Effector memory CD8-positive, alpha-beta T cell (primary cell): ENCODE data around the gene PCARE.
A peak's percentile ranks its signal among the peaks of the same experiment; 100 is the strongest.

Experiments
- ATAC-seq: fragments of 150-1000 bp; cut with Tn5 transposase; replicated peaks from 2 replicates; pipeline ENCODE4 v1.10.0; 2021; ENCODE audit warnings: mild to moderate bottlenecking, moderate library complexity
- DNase-seq, 3 experiments: peaks; one replicate each; pipeline ENCODE4 v3.0.0; 2021
- H3K27ac Mint-ChIP-seq, 2 donors: one replicate each; pipeline ENCODE4 v1.8.0; 2022; ENCODE audit warnings: mild to moderate bottlenecking in 2 of 2, mixed read lengths in 2 of 2, moderate library complexity in 2 of 2
- H3K27me3 Mint-ChIP-seq, 2 donors: one replicate each; pipeline ENCODE4 v1.8.0; 2022; ENCODE audit warnings: mixed read lengths in 2 of 2
- H3K36me3 Mint-ChIP-seq: one replicate; pipeline ENCODE4 v1.8.0; 2022; ENCODE audit warnings: mild to moderate bottlenecking, moderate library complexity, mixed read lengths; ENCODE audit not compliant: insufficient read depth
- H3K4me1 Mint-ChIP-seq, 2 donors: one replicate each; pipeline ENCODE4 v1.8.0; 2022; ENCODE audit warnings: low read depth in 2 of 2, mixed read lengths in 2 of 2
- H3K4me3 Mint-ChIP-seq, 2 donors: one replicate each; pipeline ENCODE4 v1.8.0; 2022; ENCODE audit warnings: mild to moderate bottlenecking in 2 of 2, mixed read lengths in 2 of 2, moderate library complexity in 2 of 2
- H3K9me3 Mint-ChIP-seq, 2 donors: one replicate each; pipeline ENCODE4 v1.8.0; 2022; ENCODE audit warnings: mixed read lengths in 2 of 2

PCARE gene

GRCh38 chr2:29064346-29064715 is 10.0 kb downstream of the PCARE start:
- Mint-ChIP-seq H3K4me1 (no peaks in the 10 kb centered on the region), H3K27ac (no peak overlapping the region)
- no peak for DNase-seq

GRCh38 chr2:29063646-29064345 is 10.5 kb downstream of the PCARE start:
- Mint-ChIP-seq H3K36me3 (no peaks in the 10 kb centered on the region), H3K4me1 (no peaks in the 10 kb centered on the region), H3K27ac (no peak overlapping the region), H3K4me3 (no peak overlapping the region), H3K27me3 (no peaks in the 10 kb centered on the region), H3K9me3 (no peaks in the 10 kb centered on the region)
- ATAC-seq (no peak), DNase-seq (no peak)

More at GRCh38 chr2:29064346-29064715, 10.0 kb downstream of the PCARE start:
- ATAC-seq, result no peak
- no peaks in the 10 kb centered on the region for H3K36me3 Mint-ChIP-seq
- no peaks in the 10 kb centered on the region for H3K9me3 Mint-ChIP-seq
- no peak overlapping the region for H3K4me3 Mint-ChIP-seq
- H3K27me3 Mint-ChIP-seq, result no peaks in the 10 kb centered on the region

GRCh38 chr2:29063056-29063455 is 11.3 kb downstream of the PCARE start:
- no peak overlapping the region for H3K27ac Mint-ChIP-seq
- ATAC-seq, result no peak
- no peaks in the 10 kb centered on the region for H3K4me1 Mint-ChIP-seq
- no peaks in the 10 kb centered on the region for H3K27me3 Mint-ChIP-seq
- DNase-seq, result no peak
- H3K36me3 Mint-ChIP-seq, result no peaks in the 10 kb centered on the region
- H3K4me3 Mint-ChIP-seq, result no peak overlapping the region
- no peaks in the 10 kb centered on the region for H3K9me3 Mint-ChIP-seq

- ATAC-seq (no peak), DNase-seq (no peak)
- Mint-ChIP-seq H3K27me3 (no peaks in the 10 kb centered on the region), H3K36me3 (no peaks in the 10 kb centered on the region), H3K9me3 (no peaks in the 10 kb centered on the region), H3K4me1 (no peaks in the 10 kb centered on the region), H3K4me3 (no peak overlapping the region), H3K27ac (no peak overlapping the region)
These were observed 12.0 kb downstream of the PCARE start for GRCh38 chr2:29062371-29062770.

GRCh38 chr2:29061616-29062015 is 12.7 kb downstream of the PCARE start:
- Mint-ChIP-seq H3K27me3 (no peaks in the 10 kb centered on the region), H3K9me3 (no peaks in the 10 kb centered on the region), H3K36me3 (no peaks in the 10 kb centered on the region), H3K27ac (no peak overlapping the region), H3K4me3 (no peak overlapping the region), H3K4me1 (no peaks in the 10 kb centered on the region)
- no peak for DNase-seq
- no peak for ATAC-seq

GRCh38 chr2:29061176-29061575 is 13.1 kb downstream of the PCARE start:
- H3K27ac Mint-ChIP-seq, result no peak overlapping the region
- H3K27me3 Mint-ChIP-seq, result no peaks in the 10 kb centered on the region
- no peak overlapping the region for H3K4me3 Mint-ChIP-seq
- ATAC-seq (no peak), DNase-seq (no peak)
- H3K9me3 Mint-ChIP-seq, result no peaks in the 10 kb centered on the region
- H3K36me3 Mint-ChIP-seq, result no peaks in the 10 kb centered on the region
- no peaks in the 10 kb centered on the region for H3K4me1 Mint-ChIP-seq

- Mint-ChIP-seq H3K4me1 (no peaks in the 10 kb centered on the region), H3K27me3 (no peaks in the 10 kb centered on the region), H3K36me3 (no peaks in the 10 kb centered on the region), H3K4me3 (no peak overlapping the region), H3K9me3 (no peaks in the 10 kb centered on the region), H3K27ac (peak overlapping the region; percentile 3 to 33)
- DNase-seq, result no peak
- no peak for ATAC-seq
These were observed 13.9 kb downstream of the PCARE start for GRCh38 chr2:29060441-29060840.

GRCh38 chr2:29059624-29060023 is 14.7 kb downstream of the PCARE start:
- H3K36me3 Mint-ChIP-seq, result no peaks in the 10 kb centered on the region
- H3K4me1 Mint-ChIP-seq, result no peaks in the 10 kb centered on the region
- no peak for DNase-seq
- peak overlapping the region; percentile 41 to 88 for H3K27ac Mint-ChIP-seq
- no peak for ATAC-seq
- H3K27me3 Mint-ChIP-seq, result no peaks in the 10 kb centered on the region
- no peak overlapping the region for H3K4me3 Mint-ChIP-seq
- no peaks in the 10 kb centered on the region for H3K9me3 Mint-ChIP-seq

GRCh38 chr2:29057006-29057405 is 17.3 kb downstream of the PCARE start:
- no peaks in the 10 kb centered on the region for H3K9me3 Mint-ChIP-seq
- no peak for DNase-seq
- H3K36me3 Mint-ChIP-seq, result peaks cover 5% of the 10 kb centered on the region
- no peak overlapping the region for H3K4me3 Mint-ChIP-seq
- no peaks in the 10 kb centered on the region for H3K27me3 Mint-ChIP-seq
- H3K4me1 Mint-ChIP-seq, result peaks cover 3 to 4% of the 10 kb centered on the region in 2 donors
- peak overlapping the region in 1 of 2 donors; percentile 59 for H3K27ac Mint-ChIP-seq
- no peak for ATAC-seq

GRCh38 chr2:29056452-29056851 is 17.9 kb downstream of the PCARE start:
- peak overlapping the region; percentile 49 to 59 for H3K27ac Mint-ChIP-seq
- H3K4me3 Mint-ChIP-seq, result no peak overlapping the region
- no peak for DNase-seq
- peaks cover 3 to 4% of the 10 kb centered on the region in 2 donors for H3K4me1 Mint-ChIP-seq
- H3K27me3 Mint-ChIP-seq, result no peaks in the 10 kb centered on the region
- no peak for ATAC-seq
- H3K9me3 Mint-ChIP-seq, result no peaks in the 10 kb centered on the region
- H3K36me3 Mint-ChIP-seq, result peaks cover 5% of the 10 kb centered on the region

- peaks cover 5% of the 10 kb centered on the region for H3K36me3 Mint-ChIP-seq
- H3K9me3 Mint-ChIP-seq, result no peaks in the 10 kb centered on the region
- ATAC-seq, result no peak
- H3K27ac Mint-ChIP-seq, result no peak overlapping the region
- peaks cover 3 to 4% of the 10 kb centered on the region in 2 donors for H3K4me1 Mint-ChIP-seq
- no peak for DNase-seq
- H3K4me3 Mint-ChIP-seq, result no peak overlapping the region
- H3K27me3 Mint-ChIP-seq, result no peaks in the 10 kb centered on the region
These were observed 18.7 kb downstream of the PCARE start for GRCh38 chr2:29055601-29056000.

GRCh38 chr2:29054430-29054829 is 19.9 kb downstream of the PCARE start:
- H3K27ac Mint-ChIP-seq, result peak overlapping the region in 1 of 2 donors; percentile 17
- no peaks in the 10 kb centered on the region for H3K9me3 Mint-ChIP-seq
- H3K36me3 Mint-ChIP-seq, result peaks cover 9% of the 10 kb centered on the region
- DNase-seq (no peak), ATAC-seq (no peak)
- peaks cover 3 to 4% of the 10 kb centered on the region in 2 donors for H3K4me1 Mint-ChIP-seq
- H3K4me3 Mint-ChIP-seq, result no peak overlapping the region
- H3K27me3 Mint-ChIP-seq, result no peaks in the 10 kb centered on the region

- peaks cover 3 to 4% of the 10 kb centered on the region in 2 donors for H3K4me1 Mint-ChIP-seq
- H3K4me3 Mint-ChIP-seq, result no peak overlapping the region
- DNase-seq (no peak), ATAC-seq (no peak)
- H3K9me3 Mint-ChIP-seq, result no peaks in the 10 kb centered on the region
- peaks cover 14% of the 10 kb centered on the region for H3K36me3 Mint-ChIP-seq
- H3K27ac Mint-ChIP-seq, result peak overlapping the region in 1 of 2 donors; percentile 17
- no peaks in the 10 kb centered on the region for H3K27me3 Mint-ChIP-seq
These were observed 20.5 kb downstream of the PCARE start for GRCh38 chr2:29053670-29054400.

- no peak for ATAC-seq
These were observed 21.1 kb downstream of the PCARE start for GRCh38 chr2:29053223-29053622.

More at GRCh38 chr2:29053223-29053622, 21.1 kb downstream of the PCARE start:
- no peaks in the 10 kb centered on the region for H3K27me3 Mint-ChIP-seq
- H3K9me3 Mint-ChIP-seq, result no peaks in the 10 kb centered on the region
- peaks cover 16% of the 10 kb centered on the region for H3K36me3 Mint-ChIP-seq
- H3K4me3 Mint-ChIP-seq, result no peak overlapping the region
- peaks cover 3 to 4% of the 10 kb centered on the region in 2 donors for H3K4me1 Mint-ChIP-seq
- DNase-seq, result no peak
- no peak overlapping the region for H3K27ac Mint-ChIP-seq
